IgD-negative memory B cell (primary cell): ENCODE measurements around the gene TOP1. TPM values are rescaled to one million over a fixed set of nuclear protein-coding genes. Genes with fewer than 3 reads are reported as not detected.

Source experiments
- polyA plus RNA-seq: library from polyadenylated mRNA; unstranded; fragments of 300-500 nt; fragmentation: Illumina TruSeq; gene quantifications from one replicate; pipeline ENCODE4 v1.2.3, GENCODE V29; 2021

Gene TOP1
- polyA plus RNA-seq, 1 donor from 2014 or later: 17.0 TPM

Other genes starting within 250 kb of the TOP1 start
- 12.8 TPM for gene PLCG1, start 108.7 kb downstream of the TOP1 start, polyA plus RNA-seq